ENCODE results near the gene NPLOC4.

Gene NPLOC4

GRCh38 chr17:81577278-81578000, 59.5 kb downstream of the NPLOC4 start:
- TF ChIP-seq FOXP2 (optimal IDR thresholded peaks at IDR 0.05; ENCODE audit: borderline replicate concordance, extremely low read depth, extremely low read length, insufficient read depth) (no peak), TAF1 (IDR thresholded peaks at IDR 0.05; ENCODE audit: borderline replicate concordance, insufficient read depth, low read length) (no peak), REST (IDR thresholded peaks at IDR 0.05; ENCODE audit: insufficient read depth in 1 of 2, low read depth in 2 of 2, low read length in 2 of 2) (no peak), POLR2AphosphoS5 (IDR thresholded peaks at IDR 0.05; ENCODE audit: low read depth, low read length) (no peak), SIN3A (IDR thresholded peaks at IDR 0.05; ENCODE audit: borderline replicate concordance, insufficient read depth, low read length) (no peak)

GRCh38 chr17:81576621-81577277, 60.2 kb downstream of the NPLOC4 start:
- TF ChIP-seq TAF1 (IDR thresholded peaks at IDR 0.05; ENCODE audit: borderline replicate concordance, insufficient read depth, low read length), result no peak
- TF ChIP-seq REST (IDR thresholded peaks at IDR 0.05; ENCODE audit: insufficient read depth in 1 of 2, low read depth in 2 of 2, low read length in 2 of 2), result no peak
- no peak for TF ChIP-seq FOXP2 (optimal IDR thresholded peaks at IDR 0.05; ENCODE audit: borderline replicate concordance, extremely low read depth, extremely low read length, insufficient read depth)
- TF ChIP-seq POLR2AphosphoS5 (IDR thresholded peaks at IDR 0.05; ENCODE audit: low read depth, low read length), result no peak
- no peak for TF ChIP-seq SIN3A (IDR thresholded peaks at IDR 0.05; ENCODE audit: borderline replicate concordance, insufficient read depth, low read length)

- TF ChIP-seq POLR2AphosphoS5 (IDR thresholded peaks at IDR 0.05; ENCODE audit: low read depth, low read length) (no peak), TAF1 (IDR thresholded peaks at IDR 0.05; ENCODE audit: borderline replicate concordance, insufficient read depth, low read length) (no peak), FOXP2 (optimal IDR thresholded peaks at IDR 0.05; ENCODE audit: borderline replicate concordance, extremely low read depth, extremely low read length, insufficient read depth) (no peak), REST (IDR thresholded peaks at IDR 0.05; ENCODE audit: insufficient read depth in 1 of 2, low read depth in 2 of 2, low read length in 2 of 2) (no peak), SIN3A (IDR thresholded peaks at IDR 0.05; ENCODE audit: borderline replicate concordance, insufficient read depth, low read length) (no peak)
Observed at GRCh38 chr17:81575836-81576235, 61.1 kb downstream of the NPLOC4 start.

- TF ChIP-seq SIN3A (IDR thresholded peaks at IDR 0.05; ENCODE audit: borderline replicate concordance, insufficient read depth, low read length) (no peak), POLR2AphosphoS5 (IDR thresholded peaks at IDR 0.05; ENCODE audit: low read depth, low read length) (no peak), FOXP2 (optimal IDR thresholded peaks at IDR 0.05; ENCODE audit: borderline replicate concordance, extremely low read depth, extremely low read length, insufficient read depth) (no peak)
Observed at GRCh38 chr17:81574643-81574956, 62.3 kb downstream of the NPLOC4 start.

GRCh38 chr17:81573794-81574642, 62.9 kb downstream of the NPLOC4 start:
- TF ChIP-seq SIN3A (IDR thresholded peaks at IDR 0.05; ENCODE audit: borderline replicate concordance, insufficient read depth, low read length) (no peak), REST (IDR thresholded peaks at IDR 0.05; ENCODE audit: insufficient read depth in 1 of 2, low read depth in 2 of 2, low read length in 2 of 2) (no peak), FOXP2 (optimal IDR thresholded peaks at IDR 0.05; ENCODE audit: borderline replicate concordance, extremely low read depth, extremely low read length, insufficient read depth) (no peak), POLR2AphosphoS5 (IDR thresholded peaks at IDR 0.05; ENCODE audit: low read depth, low read length) (no peak), TAF1 (IDR thresholded peaks at IDR 0.05; ENCODE audit: borderline replicate concordance, insufficient read depth, low read length) (no peak)
